HG03039 (cell line): ENCODE results near the gene MAPKBP1.

Experiments
- ATAC-seq: cut with Tn5 transposase; IDR thresholded peaks from one replicate; pipeline ENCODE4 v1.9.1; 2021; ENCODE audit warnings: mild to moderate bottlenecking, moderate library complexity; ENCODE audit not compliant: unreplicated experiment

MAPKBP1 gene

DNA sequence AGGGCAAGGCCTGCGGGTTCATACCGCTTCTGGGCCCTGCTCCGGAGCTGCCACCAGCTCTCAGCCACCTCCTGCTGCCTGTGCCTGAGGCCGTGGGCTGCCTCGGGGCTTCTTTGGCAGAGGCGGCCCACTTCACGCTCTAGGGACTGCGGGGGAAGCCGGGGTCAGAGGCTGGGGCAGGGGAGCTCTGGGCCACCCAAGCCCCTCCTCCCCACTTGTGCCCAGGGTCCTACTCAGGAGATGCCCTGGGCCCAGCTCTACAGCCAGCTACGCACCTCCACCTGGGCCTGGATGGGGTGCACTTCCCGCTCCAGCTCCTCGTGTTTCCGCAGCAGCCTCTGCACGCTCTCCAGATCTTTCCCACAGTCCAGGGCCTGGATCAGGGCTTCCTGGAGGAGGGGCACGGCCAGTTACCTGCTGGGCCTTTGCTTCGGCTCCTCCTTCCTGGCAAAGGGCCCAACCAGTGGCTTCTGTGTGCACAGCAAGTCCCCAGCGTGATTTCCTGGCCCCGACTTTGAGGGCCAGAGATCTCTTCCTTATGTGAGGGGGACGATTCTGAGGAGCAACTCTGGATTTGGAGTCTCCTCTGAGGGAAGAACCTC is 88.3 kb downstream of the MAPKBP1 start:
- ATAC-seq = no peak

DNA sequence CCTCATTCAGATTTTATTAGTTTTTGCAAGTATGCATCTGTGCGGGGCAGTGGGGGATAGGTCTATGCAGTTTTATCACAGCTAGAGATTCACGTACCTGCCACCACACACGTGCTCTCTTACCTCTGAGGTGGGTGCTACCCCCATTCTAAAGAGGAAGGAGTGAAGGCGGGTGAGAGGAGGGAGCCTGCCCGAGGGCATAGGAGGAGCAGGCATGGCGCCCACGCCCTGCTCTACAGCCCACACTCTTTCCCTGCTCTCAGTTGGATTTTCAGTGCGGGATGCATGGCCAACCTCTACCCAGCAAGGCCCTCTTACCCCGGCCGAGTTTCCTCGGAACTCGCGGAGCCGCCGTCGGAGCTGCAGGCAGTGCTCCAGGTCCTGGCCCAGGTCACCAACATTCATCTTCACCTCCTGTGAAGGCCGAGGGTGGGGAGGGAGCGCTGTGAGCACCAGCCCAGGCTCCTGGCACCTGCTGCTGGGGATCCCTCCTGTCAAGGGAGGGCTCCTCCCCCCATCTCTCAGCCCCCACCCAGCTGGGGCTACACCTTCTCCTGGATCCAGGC is 91.3 kb downstream of the MAPKBP1 start:
- no peak for ATAC-seq

DNA sequence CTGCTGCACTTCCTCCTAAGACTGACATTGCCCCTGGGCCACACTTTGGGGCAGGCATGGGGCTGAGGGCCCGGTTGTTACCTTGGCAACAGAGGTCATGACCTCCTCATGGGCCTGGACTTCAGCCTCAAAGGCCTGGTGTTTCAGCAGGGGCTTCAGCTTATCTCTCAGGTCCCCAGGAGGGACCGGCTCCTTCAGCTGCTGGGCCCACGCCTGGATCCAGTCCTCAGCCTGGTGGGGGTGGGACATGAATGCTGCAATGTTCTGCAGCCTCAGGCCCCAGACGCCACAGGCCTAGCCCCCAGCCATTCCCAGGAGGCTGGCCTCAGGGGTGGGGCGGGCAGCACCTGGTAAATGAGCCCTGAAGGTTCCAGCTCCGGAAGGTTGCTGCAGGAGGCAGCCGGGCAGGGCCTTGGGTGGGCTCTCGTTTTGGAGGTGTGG is 92.0 kb downstream of the MAPKBP1 start:
- ATAC-seq = no peak

DNA sequence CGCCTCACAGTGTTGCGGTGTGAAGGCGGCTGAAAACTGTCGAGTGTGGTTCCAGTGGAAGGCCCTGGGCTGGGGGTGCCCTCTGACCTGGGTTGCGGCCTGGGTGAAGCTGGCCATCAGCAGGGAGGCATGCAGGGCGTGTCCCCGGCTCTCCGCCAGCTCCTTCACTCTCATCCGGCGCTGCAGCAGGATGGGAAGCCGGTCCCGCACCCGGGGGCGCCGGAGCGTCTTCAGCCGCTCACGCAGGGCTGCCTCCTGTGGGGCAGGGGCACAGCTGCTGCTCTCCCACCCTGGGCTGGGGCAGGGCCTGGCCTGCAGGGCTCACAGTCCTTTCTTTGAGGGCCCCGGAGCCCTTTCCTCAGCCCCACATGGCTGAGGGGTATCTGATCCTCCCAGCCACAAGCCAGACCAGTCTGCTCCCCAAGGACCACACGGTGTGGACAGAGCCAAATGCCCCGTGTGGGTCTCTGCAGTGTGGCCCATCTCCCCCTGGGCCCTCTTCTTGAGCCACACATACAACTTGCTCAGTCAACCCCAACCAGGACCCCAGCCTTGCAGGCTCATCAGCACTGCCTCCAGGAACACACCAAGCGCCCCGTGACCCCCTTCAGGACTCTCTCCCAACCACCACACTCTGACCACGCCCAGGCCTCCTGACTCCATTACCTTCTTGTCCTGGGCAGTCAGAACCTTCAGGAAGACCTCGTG is 92.7 kb downstream of the MAPKBP1 start:
- no peak for ATAC-seq

DNA sequence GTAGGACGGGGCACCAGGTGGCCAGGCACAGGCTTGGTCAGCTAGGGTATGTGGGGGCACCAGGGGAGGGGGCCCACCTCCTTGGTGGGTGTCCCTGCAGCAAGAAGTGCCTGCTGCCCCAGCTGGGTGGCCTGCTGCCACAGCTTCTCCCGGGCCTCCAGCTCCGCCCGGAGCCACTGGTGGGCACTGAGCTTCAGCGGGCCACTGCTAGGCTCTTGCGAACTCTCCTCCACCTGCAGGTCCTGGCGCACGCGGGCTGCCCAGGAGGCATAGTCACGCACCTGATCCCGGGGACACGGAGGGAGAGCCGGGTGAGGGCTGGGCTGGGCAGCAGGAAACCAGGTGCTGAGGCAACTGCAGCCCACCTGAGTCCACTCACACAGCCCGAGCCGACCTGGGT is 94.0 kb downstream of the MAPKBP1 start:
- no peak for ATAC-seq

DNA sequence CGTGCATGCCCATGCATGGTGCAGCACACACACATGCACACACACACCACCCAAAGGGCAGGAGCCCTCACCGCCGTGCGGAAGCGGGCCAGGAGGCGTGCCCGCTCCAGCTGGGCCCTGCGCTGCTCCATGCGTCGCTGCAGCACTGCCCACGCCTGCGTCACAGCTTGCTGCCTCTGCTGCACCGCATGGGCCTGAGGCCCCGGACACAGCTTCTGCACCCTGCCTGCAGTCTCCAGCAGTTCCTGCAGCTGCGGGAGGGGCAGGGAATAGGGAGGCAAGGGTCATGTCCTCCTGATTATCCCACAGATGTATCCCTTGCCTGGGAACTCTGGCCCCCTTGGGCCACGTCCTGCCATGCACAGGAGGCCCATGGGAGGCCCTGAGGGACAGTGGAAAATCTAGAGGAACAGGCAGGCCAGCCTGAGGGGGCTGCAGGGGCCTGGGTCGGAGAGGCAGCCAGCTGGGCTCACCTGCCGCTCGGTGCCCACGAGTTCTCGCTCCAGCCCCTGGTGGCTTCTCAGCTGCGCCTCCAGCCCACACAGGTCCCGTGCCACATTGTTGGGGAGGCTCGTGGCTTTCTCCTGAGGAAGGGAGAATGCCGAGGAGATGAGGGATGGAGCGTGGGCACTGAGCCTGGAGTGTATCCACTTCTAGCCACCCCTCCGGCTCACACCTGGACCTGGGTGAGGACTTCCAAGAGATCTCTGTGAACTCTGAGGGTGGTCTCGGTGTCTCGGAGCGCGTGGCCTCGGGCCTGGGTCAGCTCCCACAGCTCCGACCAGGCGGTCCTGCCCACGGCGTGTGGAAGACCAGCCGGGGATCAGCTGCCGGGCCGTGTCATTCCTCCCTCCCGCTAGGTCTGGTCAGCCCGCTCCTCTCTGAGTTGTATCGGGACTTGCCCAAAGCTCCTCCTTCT is 95.7 kb downstream of the MAPKBP1 start:
- no peak for ATAC-seq

DNA sequence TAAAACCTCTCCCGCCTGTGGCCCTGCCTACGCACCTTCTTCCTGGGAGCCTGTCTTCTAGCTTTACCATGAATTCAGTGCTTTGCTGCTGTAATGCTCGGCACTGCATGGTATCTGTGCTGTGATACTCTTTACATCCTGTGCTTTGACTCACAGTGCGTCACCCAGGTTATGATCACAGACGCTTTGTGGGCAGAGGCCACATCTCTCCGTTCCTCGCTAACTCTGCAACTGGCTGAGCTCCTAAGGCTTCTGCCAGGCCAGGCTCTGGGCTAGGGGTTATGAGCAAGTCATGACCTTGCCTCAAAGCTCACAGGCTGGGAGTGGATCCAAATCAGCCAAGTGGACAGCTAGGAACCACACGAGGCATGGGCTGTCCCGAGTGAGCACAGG is 96.4 kb downstream of the MAPKBP1 start:
- no peak for ATAC-seq

DNA sequence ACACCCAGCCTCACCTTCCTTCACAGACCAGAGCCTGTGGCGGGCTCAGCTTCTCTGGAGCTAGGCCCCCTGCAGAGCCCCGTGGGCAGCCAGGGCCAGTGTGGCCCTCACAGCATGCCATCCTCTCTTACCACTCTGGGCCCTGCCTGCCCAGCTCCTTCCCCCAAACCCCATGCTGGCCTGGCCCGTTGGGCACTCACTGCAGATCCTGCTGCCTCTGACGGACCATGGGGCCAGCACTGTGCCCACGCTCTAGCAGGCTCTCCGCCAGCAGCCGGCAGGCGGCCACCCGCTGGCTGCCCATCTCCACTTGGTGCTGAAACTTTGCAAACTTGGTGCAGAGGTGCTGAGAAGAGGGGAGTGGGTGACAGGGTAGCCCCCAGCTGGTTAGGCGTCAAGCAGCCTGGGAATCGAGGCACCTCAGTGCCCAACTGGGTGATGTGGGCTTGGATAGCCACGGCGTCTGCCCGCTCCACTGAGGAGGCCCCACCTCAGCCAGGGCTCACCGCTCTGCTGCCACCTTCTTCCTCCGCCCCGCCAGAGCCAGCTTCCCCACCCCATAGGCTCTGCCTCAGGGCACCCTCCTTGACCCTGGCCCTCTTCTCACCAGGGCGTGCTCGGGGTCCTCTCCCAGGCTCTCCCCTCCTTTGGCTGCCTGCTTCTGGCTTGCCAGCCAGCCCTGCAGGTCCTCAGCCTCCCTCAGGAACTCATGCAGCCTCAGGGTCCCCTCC is 97.1 kb downstream of the MAPKBP1 start:
- no peak for ATAC-seq

DNA sequence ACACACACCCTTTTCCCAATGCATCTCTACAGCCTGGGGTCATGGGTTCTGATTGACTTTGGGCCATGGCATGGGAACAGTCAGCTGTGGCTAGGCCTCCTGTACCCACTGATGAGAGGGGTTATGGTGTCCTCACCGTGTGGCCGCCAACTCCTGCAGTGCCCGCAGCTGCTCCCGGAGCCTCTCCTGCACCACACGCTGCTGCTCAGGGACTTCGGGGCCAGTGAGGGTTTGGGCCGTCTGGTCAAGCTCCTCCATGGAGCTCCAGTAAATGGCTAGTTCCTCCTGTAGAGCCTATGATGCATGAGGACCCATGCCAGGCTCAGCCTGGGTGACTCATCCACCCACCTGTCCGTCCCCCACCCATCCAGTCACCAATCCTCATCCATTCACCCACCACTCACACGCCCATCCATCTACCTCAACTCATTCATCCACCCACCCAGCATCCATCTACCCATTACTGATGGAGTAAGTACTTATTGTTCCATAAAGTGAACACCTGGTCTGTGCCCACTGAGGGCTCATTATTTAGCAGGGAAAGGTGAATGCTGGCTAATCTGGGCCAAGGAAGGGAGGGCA is 98.0 kb downstream of the MAPKBP1 start:
- ATAC-seq = no peak

DNA sequence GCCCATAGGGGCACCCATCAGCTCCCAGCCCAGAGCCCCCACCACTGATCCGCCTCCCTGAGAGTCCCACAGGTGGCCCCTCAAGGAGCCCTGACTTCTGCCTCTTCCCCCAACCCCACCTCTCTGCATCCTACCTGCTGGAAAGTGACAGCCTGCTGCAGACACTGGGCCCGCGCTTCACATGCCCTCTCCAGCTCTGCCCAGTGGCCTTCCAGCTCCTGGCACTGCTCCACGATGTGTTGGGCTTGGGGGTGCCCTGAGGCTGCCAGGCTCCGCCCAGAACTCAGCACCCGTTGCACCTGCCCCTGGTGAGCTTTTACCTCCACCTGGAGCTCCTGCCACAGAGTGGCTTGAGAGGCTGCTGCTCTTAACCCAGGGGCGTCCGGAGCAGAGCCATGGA is 99.4 kb downstream of the MAPKBP1 start:
- ATAC-seq = no peak

DNA sequence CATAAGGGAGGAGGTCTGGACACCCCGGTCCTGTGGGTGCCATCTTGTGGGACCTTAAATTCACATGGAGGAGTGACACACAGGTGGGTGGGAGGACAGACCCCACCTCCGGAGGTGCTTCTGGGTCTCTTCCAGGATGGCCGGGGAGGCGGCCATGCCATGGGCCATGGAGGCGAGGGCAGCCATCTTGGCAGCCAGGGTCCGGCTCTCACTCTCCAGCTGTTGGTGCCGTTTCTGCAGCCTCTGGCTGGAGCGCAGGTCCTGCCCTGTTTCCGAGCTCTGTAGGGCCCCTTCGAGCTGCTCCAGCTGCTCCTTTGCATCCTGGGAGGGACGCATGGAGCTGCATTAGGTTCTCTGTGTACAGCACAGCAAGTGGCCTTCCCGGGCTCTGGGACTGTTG is 100.5 kb downstream of the MAPKBP1 start:
- ATAC-seq = no peak

DNA sequence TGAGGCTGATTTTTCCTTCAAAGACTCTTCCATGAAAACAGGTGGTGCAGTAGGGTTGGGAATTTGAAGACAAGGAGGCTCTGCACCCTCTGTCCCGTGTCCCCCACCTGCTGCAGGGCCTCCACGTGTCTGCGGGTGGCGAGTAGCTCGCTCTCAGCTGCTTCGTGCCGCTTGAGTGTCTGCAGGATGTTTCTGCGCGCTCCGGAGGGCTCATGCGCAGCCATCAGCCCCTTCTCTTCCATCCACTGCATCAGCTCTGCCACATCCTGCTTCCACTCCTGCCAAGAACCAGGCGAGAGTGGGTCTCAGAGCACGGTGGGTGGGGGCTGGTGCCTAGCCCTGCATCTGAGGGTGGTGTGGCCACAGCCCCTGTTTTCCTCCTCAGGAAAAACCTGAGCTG is 101.7 kb downstream of the MAPKBP1 start:
- ATAC-seq = no peak

DNA sequence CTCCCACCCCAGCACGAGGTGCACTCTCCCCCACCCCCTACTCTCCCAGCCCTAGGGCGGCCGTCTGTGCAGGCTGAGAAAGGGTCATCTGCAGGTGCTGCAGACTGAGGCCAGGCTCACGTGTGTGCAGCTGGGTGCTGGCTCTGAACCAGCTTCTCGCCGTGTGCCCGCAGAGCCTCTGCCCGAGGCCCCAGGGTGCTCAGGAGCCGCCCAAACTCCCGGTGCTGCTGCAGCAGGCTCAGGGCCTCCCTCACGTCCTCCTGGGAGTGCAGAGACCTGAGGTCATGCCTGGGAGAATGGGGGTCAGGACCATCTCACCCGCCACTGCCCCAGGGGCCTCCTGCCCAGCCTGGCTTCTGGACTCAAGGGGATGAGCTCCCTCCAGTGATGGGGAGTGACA is 102.4 kb downstream of the MAPKBP1 start:
- ATAC-seq = no peak
